Esophagus muscularis mucosa (tissue), 4 donors: ENCODE data around the gene USP12.

Experiments
- EP300 ChIP-seq: sonication (generic); formaldehyde crosslinking; IDR thresholded peaks from one replicate; pipeline ENCODE4 v1.6.1; 2017; ENCODE audit warnings: antibody characterized with exemption
- POLR2A ChIP-seq: fragments of 450-650 bp; IDR thresholded peaks from one replicate; pipeline ENCODE4 v1.6.1; 2017; ENCODE audit warnings: antibody characterized with exemption, moderate library complexity, mild to moderate bottlenecking, low read depth
- TF ChIP-seq, protein P1 (sequence below), 3 experiments: fragments of 200-600 bp in 2 of 3; fragments of 450-650 bp in 1 of 3; sonication (generic) in 2 of 3; IDR thresholded peaks; one replicate each; pipeline ENCODE4 v1.5.1; 2017 to 2019; ENCODE audit warnings: antibody characterized with exemption in 3 of 3, mild to moderate bottlenecking in 2 of 3, moderate library complexity in 1 of 3

GRCh38 chr13:27194209-27194608 lies 22.6 kb upstream of the USP12 start:
- TF ChIP-seq, protein P1, sequence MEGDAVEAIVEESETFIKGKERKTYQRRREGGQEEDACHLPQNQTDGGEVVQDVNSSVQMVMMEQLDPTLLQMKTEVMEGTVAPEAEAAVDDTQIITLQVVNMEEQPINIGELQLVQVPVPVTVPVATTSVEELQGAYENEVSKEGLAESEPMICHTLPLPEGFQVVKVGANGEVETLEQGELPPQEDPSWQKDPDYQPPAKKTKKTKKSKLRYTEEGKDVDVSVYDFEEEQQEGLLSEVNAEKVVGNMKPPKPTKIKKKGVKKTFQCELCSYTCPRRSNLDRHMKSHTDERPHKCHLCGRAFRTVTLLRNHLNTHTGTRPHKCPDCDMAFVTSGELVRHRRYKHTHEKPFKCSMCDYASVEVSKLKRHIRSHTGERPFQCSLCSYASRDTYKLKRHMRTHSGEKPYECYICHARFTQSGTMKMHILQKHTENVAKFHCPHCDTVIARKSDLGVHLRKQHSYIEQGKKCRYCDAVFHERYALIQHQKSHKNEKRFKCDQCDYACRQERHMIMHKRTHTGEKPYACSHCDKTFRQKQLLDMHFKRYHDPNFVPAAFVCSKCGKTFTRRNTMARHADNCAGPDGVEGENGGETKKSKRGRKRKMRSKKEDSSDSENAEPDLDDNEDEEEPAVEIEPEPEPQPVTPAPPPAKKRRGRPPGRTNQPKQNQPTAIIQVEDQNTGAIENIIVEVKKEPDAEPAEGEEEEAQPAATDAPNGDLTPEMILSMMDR (IDR thresholded peaks at IDR 0.05), result no peak
- TF ChIP-seq EP300 (no peak), POLR2A (no peak)
